Loucy (cell line): ENCODE results near the gene ELP6.

Experiments
- H2AFZ ChIP-seq: fragments of 200-600 bp; sonication (generic); 2 replicates; pipeline ENCODE4 v1.6.0; 2016; ENCODE audit warnings: antibody characterized with exemption, mild to moderate bottlenecking, low read length, moderate library complexity
- H3F3A ChIP-seq: fragments of 200-600 bp; 2 replicates; pipeline ENCODE4 v1.6.0; 2016; ENCODE audit warnings: antibody characterized with exemption, low read depth, mild to moderate bottlenecking
- H3K27me3 ChIP-seq: fragments of 200-600 bp; sonication (generic); 2 replicates; pipeline ENCODE4 v1.6.1; 2014; ENCODE audit warnings: low read length, mild to moderate bottlenecking; ENCODE audit not compliant: insufficient read depth, poor library complexity, severe bottlenecking
- H3K36me3 ChIP-seq: fragments of 200-600 bp; sonication (generic); 2 replicates; pipeline ENCODE4 v1.6.1; 2016; ENCODE audit warnings: low read length; ENCODE audit not compliant: insufficient read depth
- H3K4me1 ChIP-seq: fragments of 200-600 bp; sonication (generic); 2 replicates; pipeline ENCODE4 v1.5.1; 2014; ENCODE audit warnings: low read length, mild to moderate bottlenecking; ENCODE audit not compliant: insufficient read depth, poor library complexity, severe bottlenecking
- H3K4me2 ChIP-seq: fragments of 200-600 bp; sonication (generic); 2 replicates; pipeline ENCODE4 v1.6.0; 2014; ENCODE audit warnings: antibody characterized with exemption, low read length, low read depth, mild to moderate bottlenecking; ENCODE audit not compliant: poor library complexity, severe bottlenecking
- H3K4me3 ChIP-seq: fragments of 200-600 bp; sonication (generic); 2 replicates; pipeline ENCODE4 v1.5.1; 2014; ENCODE audit warnings: low read length, mild to moderate bottlenecking, mixed read lengths; ENCODE audit not compliant: poor library complexity, severe bottlenecking
- H3K79me2 ChIP-seq: fragments of 200-600 bp; sonication (generic); 2 replicates; pipeline ENCODE4 v1.6.1; 2014; ENCODE audit warnings: low read length; ENCODE audit not compliant: insufficient read depth
- H3K9ac ChIP-seq: fragments of 200-600 bp; sonication (generic); 2 replicates; pipeline ENCODE4 v1.6.0; 2014; ENCODE audit warnings: mild to moderate bottlenecking, low read depth, low read length, moderate library complexity; ENCODE audit not compliant: poor library complexity, severe bottlenecking
- H3K9me2 ChIP-seq: fragments of 200-600 bp; sonication (generic); replicated peaks from 2 replicates; pipeline ENCODE4 v1.6.1; 2016; ENCODE audit warnings: low read depth, low read length, mixed read lengths
- H3K9me3 ChIP-seq: fragments of 200-600 bp; sonication (generic); 2 replicates; pipeline ENCODE4 v1.6.1; 2014; ENCODE audit warnings: mild to moderate bottlenecking, antibody characterized with exemption, low read length, low read depth; ENCODE audit not compliant: insufficient read depth
- H4K20me1 ChIP-seq: fragments of 200-600 bp; sonication (generic); 2 replicates; pipeline ENCODE4 v1.6.0; 2014; ENCODE audit warnings: antibody characterized with exemption, low read length, mild to moderate bottlenecking; ENCODE audit not compliant: insufficient read depth, poor library complexity, severe bottlenecking
- CTCF ChIP-seq: fragments of 200-600 bp; sonication (generic); conservative IDR thresholded peaks from 2 replicates; pipeline ENCODE4 v1.5.1; 2014; ENCODE audit warnings: mild to moderate bottlenecking, antibody characterized with exemption, low read length
- EZH2phosphoT487 ChIP-seq: fragments of 200-600 bp; IDR thresholded peaks from 2 replicates; pipeline ENCODE4 v1.6.1; 2018; ENCODE audit warnings: antibody characterized with exemption, mild to moderate bottlenecking, moderate library complexity, borderline replicate concordance

Gene ELP6

DNA sequence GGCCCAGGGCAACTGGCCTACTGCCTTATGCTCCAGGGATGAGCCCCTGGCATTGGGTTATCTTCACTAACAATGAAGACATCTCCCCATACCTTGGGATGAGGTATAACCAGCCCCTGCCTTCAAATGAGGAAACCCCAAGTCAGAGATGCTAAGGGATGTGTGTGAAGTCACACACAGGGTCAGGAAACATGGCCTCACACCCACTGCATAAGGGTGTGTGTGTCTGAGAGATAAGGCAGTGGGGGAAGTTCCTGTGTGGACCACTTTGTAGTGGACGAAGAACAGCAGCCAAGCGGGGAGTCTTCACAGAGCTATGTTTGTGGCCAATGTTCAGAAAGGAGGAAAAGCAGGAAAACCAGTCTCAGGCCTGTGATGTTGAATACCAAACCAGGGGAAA lies 10.5 kb downstream of the ELP6 start:
- no peaks in the 10 kb centered on the region for H3K27me3 ChIP-seq
- peaks cover 7% of the 10 kb centered on the region; the same call in 1 of the 2 replicates for H3K79me2 ChIP-seq
- H3F3A ChIP-seq = no peaks in the 10 kb centered on the region
- H3K9me2 ChIP-seq = no peaks in the 10 kb centered on the region
- H3K4me2 ChIP-seq = no peak overlapping the region
- no peak overlapping the region for H3K4me3 ChIP-seq
- no peaks in the 10 kb centered on the region for H3K4me1 ChIP-seq
- H3K36me3 ChIP-seq = peaks cover 55% of the 10 kb centered on the region; the same call in 1 of the 2 replicates
- H4K20me1 ChIP-seq = no peaks in the 10 kb centered on the region
- TF ChIP-seq CTCF (no peak), EZH2phosphoT487 (no peak)
- H2AFZ ChIP-seq = no peak overlapping the region
- no peak overlapping the region for H3K9ac ChIP-seq
- H3K9me3 ChIP-seq = no peaks in the 10 kb centered on the region

GRCh38 chr3:47496892-47497291 lies 16.6 kb downstream of the ELP6 start:
- no peaks in the 10 kb centered on the region for H3K79me2 ChIP-seq
- TF ChIP-seq EZH2phosphoT487 (no peak), CTCF (no peak)
- no peaks in the 10 kb centered on the region for H3F3A ChIP-seq
- peaks cover 67% of the 10 kb centered on the region; the same call in 1 of the 2 replicates for H3K36me3 ChIP-seq
- H3K4me1 ChIP-seq = no peaks in the 10 kb centered on the region
- H3K4me3 ChIP-seq = no peak overlapping the region
- no peak overlapping the region for H3K9ac ChIP-seq
- H3K9me2 ChIP-seq = no peaks in the 10 kb centered on the region
- H2AFZ ChIP-seq = no peak overlapping the region
- no peaks in the 10 kb centered on the region for H4K20me1 ChIP-seq
- H3K27me3 ChIP-seq = no peaks in the 10 kb centered on the region
- H3K4me2 ChIP-seq = no peak overlapping the region
- no peaks in the 10 kb centered on the region for H3K9me3 ChIP-seq

DNA sequence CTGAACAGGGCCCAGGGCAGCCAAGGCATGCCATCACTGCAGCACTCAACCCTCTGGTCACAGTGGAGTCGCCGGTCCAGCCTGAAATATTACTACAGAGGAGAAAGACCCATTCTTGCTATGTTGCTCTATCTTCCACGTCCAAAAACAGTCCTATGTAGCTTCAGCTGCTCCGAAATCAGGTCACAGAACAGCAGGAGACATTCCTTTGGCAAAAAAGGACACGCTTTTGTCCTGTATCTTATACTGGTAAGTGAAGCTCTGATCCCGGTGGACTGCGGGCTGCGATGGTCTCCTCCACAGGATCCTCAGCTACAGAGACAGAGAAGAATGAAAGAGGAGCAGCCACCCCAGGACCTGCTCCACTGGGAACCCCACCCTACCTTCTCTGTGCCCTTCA lies 17.6 kb downstream of the ELP6 start:
- no peaks in the 10 kb centered on the region for H3K79me2 ChIP-seq
- no peaks in the 10 kb centered on the region for H3K9me3 ChIP-seq
- H2AFZ ChIP-seq = no peak overlapping the region
- H3K27me3 ChIP-seq = no peaks in the 10 kb centered on the region
- H3K36me3 ChIP-seq = peaks cover 57% of the 10 kb centered on the region; the same call in 1 of the 2 replicates
- no peaks in the 10 kb centered on the region for H3K9me2 ChIP-seq
- no peak overlapping the region for H3K4me2 ChIP-seq
- no peaks in the 10 kb centered on the region for H4K20me1 ChIP-seq
- TF ChIP-seq EZH2phosphoT487 (no peak), CTCF (no peak)
- no peak overlapping the region for H3K4me3 ChIP-seq
- no peaks in the 10 kb centered on the region for H3F3A ChIP-seq
- no peaks in the 10 kb centered on the region for H3K4me1 ChIP-seq
- no peak overlapping the region for H3K9ac ChIP-seq
